Stromal cell of bone marrow (primary cell): ENCODE results near the gene ZNRF3.

Experiments used
- DNase-seq: peaks from one replicate; pipeline ENCODE4 v3.0.0-alpha.2; 2012; ENCODE audit warnings: low read depth

The ZNRF3 gene

DNA sequence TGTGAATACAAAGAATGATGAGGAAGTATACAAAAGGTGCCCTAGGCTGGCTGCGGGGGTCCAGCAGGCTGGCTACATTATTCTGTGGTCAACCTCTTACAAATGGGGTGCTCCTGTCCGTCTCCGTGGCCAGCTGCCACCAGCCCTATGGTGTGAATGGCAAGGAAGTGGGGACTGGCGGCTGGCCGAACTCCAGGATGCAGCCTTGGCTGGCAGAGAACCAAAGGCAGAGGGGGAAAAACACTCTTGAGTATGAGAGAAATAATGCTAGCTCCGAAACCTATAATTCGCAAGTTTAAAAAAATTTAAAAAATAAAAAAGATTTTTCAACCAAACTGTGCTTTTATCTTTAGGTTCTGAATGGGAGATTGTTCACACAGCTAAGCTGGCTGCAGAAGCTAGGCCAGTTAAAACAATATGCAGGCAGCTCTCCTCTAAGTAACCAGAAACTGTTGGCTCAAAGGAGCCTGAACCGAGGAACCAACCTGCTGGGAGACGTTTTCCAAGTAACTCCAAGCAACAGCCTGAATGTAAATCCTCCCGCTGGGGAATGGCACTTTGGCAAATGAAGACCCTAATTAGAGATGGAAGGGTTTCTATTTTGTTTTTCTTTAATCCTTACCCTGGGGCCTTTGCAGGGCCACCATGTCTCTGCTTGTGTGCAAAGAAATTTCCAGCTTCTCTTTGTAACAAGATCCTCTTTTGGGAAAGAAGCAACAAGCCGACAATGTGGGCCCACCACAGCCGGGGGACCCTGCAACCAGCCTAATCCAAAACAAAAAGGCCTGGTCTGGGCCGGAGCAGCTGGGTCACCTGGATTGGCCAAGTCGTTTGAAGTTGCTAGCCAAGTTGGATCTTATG, 128.1 kb downstream of the ZNRF3 start:
- DNase-seq, result no peak

DNA sequence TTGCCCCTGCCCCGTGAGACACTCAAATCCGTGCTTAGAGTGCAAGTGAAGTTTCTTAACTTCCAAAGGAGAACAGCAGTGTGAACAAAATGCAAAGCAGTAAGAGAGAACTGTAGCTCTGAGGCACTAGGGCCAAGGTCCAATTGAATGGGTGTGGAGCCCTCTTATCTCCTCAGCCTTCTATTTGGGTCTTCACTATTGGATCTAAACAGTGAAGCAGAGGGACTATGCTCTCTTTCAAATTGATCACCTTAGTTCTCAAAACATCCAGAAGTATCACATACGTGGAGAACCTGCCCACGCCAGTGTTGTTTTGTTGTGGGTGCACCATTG, 128.7 kb downstream of the ZNRF3 start:
- DNase-seq, result no peak

GRCh38 chr22:29012952-29013351, 129.6 kb downstream of the ZNRF3 start:
- no peak for DNase-seq

- DNase-seq, result no peak
These were observed 130.9 kb downstream of the ZNRF3 start for GRCh38 chr22:29014293-29014692.

DNA sequence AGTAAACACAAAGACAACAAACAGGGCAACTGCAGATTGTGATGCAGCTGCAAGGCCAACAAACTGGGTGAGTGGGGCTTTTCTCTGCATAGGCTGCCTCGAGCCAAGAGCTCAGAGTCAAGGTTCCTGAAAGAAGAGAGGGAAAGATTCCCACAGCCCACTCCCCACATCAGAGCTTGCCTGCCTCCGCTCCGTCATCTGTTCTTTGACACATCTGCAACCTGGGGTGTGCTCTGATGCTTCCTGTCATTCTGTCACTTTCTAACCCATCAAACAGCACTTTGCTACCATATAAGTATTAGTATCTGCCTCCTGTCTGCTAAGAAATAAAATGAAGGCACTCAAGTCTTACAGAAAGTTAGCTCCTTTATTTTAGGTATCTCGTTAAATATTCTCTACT, 131.4 kb downstream of the ZNRF3 start:
- no peak for DNase-seq

- no peak for DNase-seq
These were observed 132.9 kb downstream of the ZNRF3 start for GRCh38 chr22:29016067-29016938.

GRCh38 chr22:29018293-29019189, 135.2 kb downstream of the ZNRF3 start:
- DNase-seq, result no peak

GRCh38 chr22:29022101-29022817, 138.9 kb downstream of the ZNRF3 start:
- DNase-seq, result no peak

- DNase-seq, result no peak
These were observed 139.9 kb downstream of the ZNRF3 start for GRCh38 chr22:29023172-29023796.

GRCh38 chr22:29026579-29026978, 143.2 kb downstream of the ZNRF3 start:
- no peak for DNase-seq

- no peak for DNase-seq
These were observed 145.1 kb downstream of the ZNRF3 start for GRCh38 chr22:29028468-29028867.

- DNase-seq, result no peak
These were observed 146.0 kb downstream of the ZNRF3 start for GRCh38 chr22:29029202-29030000.

- no peak for DNase-seq
These were observed 146.7 kb downstream of the ZNRF3 start for GRCh38 chr22:29030016-29030617.

- peak; percentile 30 for DNase-seq
These were observed 147.3 kb downstream of the ZNRF3 start for GRCh38 chr22:29030618-29031226.

- DNase-seq, result peak; percentile 94
These were observed 148.0 kb downstream of the ZNRF3 start for GRCh38 chr22:29031227-29032011.

DNA sequence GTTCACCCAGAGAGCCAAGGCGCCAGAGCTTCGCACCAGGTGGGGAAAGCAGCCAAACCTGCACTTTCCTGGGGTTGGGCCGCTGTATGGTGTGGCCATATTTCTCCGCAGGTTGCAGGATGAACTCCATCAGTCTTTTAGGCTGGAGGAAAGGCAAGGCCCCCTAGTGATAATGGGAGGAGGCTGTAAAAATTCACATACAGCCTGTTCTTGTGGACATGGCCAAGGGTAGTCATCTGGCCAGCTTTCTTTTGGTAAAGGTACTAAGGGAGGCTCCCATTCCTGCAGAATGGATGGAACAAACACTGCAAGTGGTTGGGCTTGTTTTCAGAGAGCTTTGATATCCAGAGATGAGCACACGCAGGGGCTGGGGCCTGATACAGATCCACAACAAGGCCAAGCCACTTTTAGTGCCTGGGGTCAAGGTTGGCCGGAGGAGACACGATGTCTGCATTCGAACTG, 148.7 kb downstream of the ZNRF3 start:
- DNase-seq, result no peak

- DNase-seq, result no peak
These were observed 149.2 kb downstream of the ZNRF3 start for GRCh38 chr22:29032584-29032983.

- DNase-seq, result no peak
These were observed 154.1 kb downstream of the ZNRF3 start for GRCh38 chr22:29037340-29037932.
